ENCODE results near the gene MICU2. TPM values are rescaled to one million over a fixed set of nuclear protein-coding genes. Genes with fewer than 3 reads are reported as not detected.

The MICU2 gene
- total RNA-seq, 1 donor from 2014 or later = 35.7 TPM

- Mint-ChIP-seq H3K9me3 (no peaks in the 10 kb centered on the region), H3K27me3 (no peaks in the 10 kb centered on the region)
Measured at GRCh38 chr13:21518617-21519144, 85.3 kb downstream of the MICU2 start.

GRCh38 chr13:21517576-21517975 lies 86.4 kb downstream of the MICU2 start:
- Mint-ChIP-seq H3K4me3 (no peak overlapping the region), H3K9me3 (no peaks in the 10 kb centered on the region), H3K4me1 (ENCODE audit: unreplicated experiment) (no peaks in the 10 kb centered on the region), H3K36me3 (peaks cover 26% of the 10 kb centered on the region), H3K27ac (no peak overlapping the region), H3K27me3 (no peaks in the 10 kb centered on the region)
- TF ChIP-seq, protein P1, sequence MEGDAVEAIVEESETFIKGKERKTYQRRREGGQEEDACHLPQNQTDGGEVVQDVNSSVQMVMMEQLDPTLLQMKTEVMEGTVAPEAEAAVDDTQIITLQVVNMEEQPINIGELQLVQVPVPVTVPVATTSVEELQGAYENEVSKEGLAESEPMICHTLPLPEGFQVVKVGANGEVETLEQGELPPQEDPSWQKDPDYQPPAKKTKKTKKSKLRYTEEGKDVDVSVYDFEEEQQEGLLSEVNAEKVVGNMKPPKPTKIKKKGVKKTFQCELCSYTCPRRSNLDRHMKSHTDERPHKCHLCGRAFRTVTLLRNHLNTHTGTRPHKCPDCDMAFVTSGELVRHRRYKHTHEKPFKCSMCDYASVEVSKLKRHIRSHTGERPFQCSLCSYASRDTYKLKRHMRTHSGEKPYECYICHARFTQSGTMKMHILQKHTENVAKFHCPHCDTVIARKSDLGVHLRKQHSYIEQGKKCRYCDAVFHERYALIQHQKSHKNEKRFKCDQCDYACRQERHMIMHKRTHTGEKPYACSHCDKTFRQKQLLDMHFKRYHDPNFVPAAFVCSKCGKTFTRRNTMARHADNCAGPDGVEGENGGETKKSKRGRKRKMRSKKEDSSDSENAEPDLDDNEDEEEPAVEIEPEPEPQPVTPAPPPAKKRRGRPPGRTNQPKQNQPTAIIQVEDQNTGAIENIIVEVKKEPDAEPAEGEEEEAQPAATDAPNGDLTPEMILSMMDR (conservative IDR thresholded peaks at IDR 0.05) = no peak
- no peak for DNase-seq (ENCODE audit: extremely low spot score, unreplicated experiment)

More at GRCh38 chr13:21518617-21519144, 85.3 kb downstream of the MICU2 start:
- H3K4me3 Mint-ChIP-seq = no peak overlapping the region
- TF ChIP-seq, protein P1 (conservative IDR thresholded peaks at IDR 0.05) = no peak
- H3K4me1 Mint-ChIP-seq (ENCODE audit: unreplicated experiment) = no peaks in the 10 kb centered on the region
- DNase-seq (ENCODE audit: extremely low spot score, unreplicated experiment) = no peak
- H3K27ac Mint-ChIP-seq = no peak overlapping the region
- H3K36me3 Mint-ChIP-seq = peaks cover 20% of the 10 kb centered on the region

- Mint-ChIP-seq H3K4me3 (no peak overlapping the region), H3K4me1 (ENCODE audit: unreplicated experiment) (no peaks in the 10 kb centered on the region), H3K9me3 (no peaks in the 10 kb centered on the region), H3K27ac (no peak overlapping the region), H3K27me3 (no peaks in the 10 kb centered on the region), H3K36me3 (peaks cover 25% of the 10 kb centered on the region)
- DNase-seq (ENCODE audit: extremely low spot score, unreplicated experiment) = no peak
- TF ChIP-seq, protein P1 (conservative IDR thresholded peaks at IDR 0.05) = no peak
Measured at GRCh38 chr13:21516805-21517204, 87.2 kb downstream of the MICU2 start.

GRCh38 chr13:21511849-21512248 lies 92.1 kb downstream of the MICU2 start:
- Mint-ChIP-seq H3K27ac (no peak overlapping the region), H3K4me3 (no peak overlapping the region), H3K4me1 (ENCODE audit: unreplicated experiment) (no peaks in the 10 kb centered on the region), H3K27me3 (no peaks in the 10 kb centered on the region), H3K36me3 (peaks cover 22% of the 10 kb centered on the region), H3K9me3 (no peaks in the 10 kb centered on the region)
- TF ChIP-seq, protein P1 (conservative IDR thresholded peaks at IDR 0.05) = no peak
- DNase-seq (ENCODE audit: extremely low spot score, unreplicated experiment) = no peak

GRCh38 chr13:21504379-21504778 lies 99.6 kb downstream of the MICU2 start:
- Mint-ChIP-seq H3K4me1 (ENCODE audit: unreplicated experiment) (no peaks in the 10 kb centered on the region), H3K27ac (no peak overlapping the region), H3K9me3 (no peaks in the 10 kb centered on the region), H3K4me3 (no peak overlapping the region), H3K27me3 (no peaks in the 10 kb centered on the region), H3K36me3 (peaks cover 22% of the 10 kb centered on the region)
- DNase-seq (ENCODE audit: extremely low spot score, unreplicated experiment) = no peak
- TF ChIP-seq, protein P1 (conservative IDR thresholded peaks at IDR 0.05) = no peak

GRCh38 chr13:21501686-21502085 lies 102.3 kb downstream of the MICU2 start:
- Mint-ChIP-seq H3K4me1 (ENCODE audit: unreplicated experiment) (no peaks in the 10 kb centered on the region), H3K36me3 (peaks cover 16% of the 10 kb centered on the region), H3K27ac (no peak overlapping the region), H3K27me3 (no peaks in the 10 kb centered on the region), H3K9me3 (no peaks in the 10 kb centered on the region), H3K4me3 (no peak overlapping the region)
- DNase-seq (ENCODE audit: extremely low spot score, unreplicated experiment) = no peak
- TF ChIP-seq, protein P1 (conservative IDR thresholded peaks at IDR 0.05) = no peak

Data from type B pancreatic cell (in vitro differentiated cells).